Fibroblast of villous mesenchyme (primary cell): ENCODE measurements around the gene RAB7B. TPM values are rescaled to one million over a fixed set of nuclear protein-coding genes. Genes with fewer than 3 reads are reported as not detected.

Source experiments
- DNase-seq: peaks from one replicate; pipeline ENCODE4 v3.0.0-alpha.2; 2010; ENCODE audit warnings: low read depth
- H3K4me3 ChIP-seq: 2 replicates; pipeline ENCODE4 v1.5.1; 2011; ENCODE audit warnings: low read depth, mild to moderate bottlenecking, low read length
- CTCF ChIP-seq: IDR thresholded peaks from 2 replicates; pipeline ENCODE4 v1.5.1; 2012; ENCODE audit warnings: low read depth, mild to moderate bottlenecking, low read length; ENCODE audit not compliant: insufficient read depth
- total RNA-seq: library from RNA; depleted of rRNA; stranded (reverse); fragments of >200 nt; gene quantifications from 2 replicates; pipeline ENCODE4 v1.2.3, GENCODE V29; 2012

Gene RAB7B
- total RNA-seq, 1 donor = 5.2 TPM

GRCh38 chr1:205969229-205969628 is 34.0 kb downstream of the RAB7B start:
- no peak for TF ChIP-seq CTCF
- DNase-seq = no peak
- H3K4me3 ChIP-seq = no peak overlapping the region

- DNase-seq = no peak
- TF ChIP-seq CTCF = no peak
- H3K4me3 ChIP-seq = no peak overlapping the region
Measured at GRCh38 chr1:205967554-205968335, 35.5 kb downstream of the RAB7B start.

- no peak overlapping the region for H3K4me3 ChIP-seq
- no peak for DNase-seq
- no peak for TF ChIP-seq CTCF
Measured at GRCh38 chr1:205965036-205965884, 37.9 kb downstream of the RAB7B start.

- H3K4me3 ChIP-seq = no peak overlapping the region
- DNase-seq = peak; percentile 33
- no peak for TF ChIP-seq CTCF
Measured at GRCh38 chr1:205963352-205964155, 39.6 kb downstream of the RAB7B start.

GRCh38 chr1:205962821-205963221 is 40.4 kb downstream of the RAB7B start:
- no peak overlapping the region for H3K4me3 ChIP-seq
- no peak for DNase-seq
- no peak for TF ChIP-seq CTCF

GRCh38 chr1:205961991-205962820 is 41.0 kb downstream of the RAB7B start:
- no peak for TF ChIP-seq CTCF
- DNase-seq = peak; percentile 7
- no peak overlapping the region for H3K4me3 ChIP-seq
